HEK293 (cell line): Measurements from ENCODE around the gene VWC2L.

Experiments
- CTCF ChIP-seq: fragments of 450-650 bp; formaldehyde crosslinking; IDR thresholded peaks from 2 replicates; pipeline ENCODE4 v1.5.1; 2016; ENCODE audit warnings: missing biosample characterization, missing genetic modification characterization
- GLI4 ChIP-seq: fragments of 450-650 bp; formaldehyde crosslinking; IDR thresholded peaks from 2 replicates; pipeline ENCODE4 v1.5.1; 2016; ENCODE audit warnings: missing biosample characterization, missing genetic modification characterization
- ZNF23 ChIP-seq: fragments of 450-650 bp; formaldehyde crosslinking; IDR thresholded peaks from 2 replicates; pipeline ENCODE4 v1.5.1; 2016; ENCODE audit warnings: missing biosample characterization, missing genetic modification characterization, borderline replicate concordance

- no peak for TF ChIP-seq ZNF23 (tag by site-specific recombination)
- TF ChIP-seq GLI4 (tag by site-specific recombination) = no peak
- no peak for TF ChIP-seq CTCF (tag by site-specific recombination)
Measured at GRCh38 chr2:214412679-214413078, 1.8 kb downstream of the VWC2L start.
